Upper lobe of left lung (tissue), 4 donors: ENCODE measurements around the gene NCMAP.

Source experiments
- EP300 ChIP-seq, 4 donors: sonication (generic); formaldehyde crosslinking; IDR thresholded peaks; one replicate each; pipeline ENCODE4 v1.5.1; 2017; ENCODE audit warnings: antibody characterized with exemption in 4 of 4, control low read depth in 2 of 4
- POLR2A ChIP-seq, 4 donors: fragments of 450-650 bp; IDR thresholded peaks; one replicate each; pipeline ENCODE4 v1.5.1; 2016 to 2017; ENCODE audit warnings: antibody characterized with exemption in 4 of 4, mild to moderate bottlenecking in 2 of 4

- TF ChIP-seq EP300 (IDR thresholded peaks at IDR 0.05), result no peak
- TF ChIP-seq POLR2A (IDR thresholded peaks at IDR 0.05), result no peak
These were observed 20.1 kb upstream of the NCMAP start for GRCh38 chr1:24535778-24536177.
